ENCODE measurements around the gene TACSTD2.
"Not testable (repeated sequence)": the region's sequence is repeated elsewhere in the genome, so short reads cannot be mapped to it uniquely, and the experiment has no call there.

- not testable (repeated sequence) for TF ChIP-seq CTCF, POLR2A (IDR thresholded peaks at IDR 0.05)
These were observed 27.8 kb downstream of the TACSTD2 start for GRCh38 chr1:58549291-58549690.
